Thoracic aorta (tissue), 2 donors: Measurements from ENCODE around the gene CAB39. TPM values are rescaled to one million over a fixed set of nuclear protein-coding genes. Genes with fewer than 3 reads are reported as not detected.

Experiments
- ATAC-seq: fragments of 150-250 bp; one replicate; pipeline ENCODE4 v1.8.0; 2017; ENCODE audit warnings: low read depth; ENCODE audit not compliant: insufficient number of reproducible peaks, low FRiP score
- DNase-seq: peaks from one replicate; pipeline ENCODE4 v3.0.0-alpha.2; 2020; ENCODE audit warnings: low spot score
- H3K27ac ChIP-seq, 2 donors: fragments of 200-600 bp; sonication (generic); 1 replicate in 1 of 2; 2 replicates in 1 of 2; pipeline ENCODE4 v1.5.1; 2016; ENCODE audit warnings: mild to moderate bottlenecking in 2 of 2, moderate library complexity in 2 of 2
- H3K27me3 ChIP-seq: fragments of 200-600 bp; sonication (generic); replicated peaks from 2 replicates; pipeline ENCODE4 v1.6.0; 2016; ENCODE audit warnings: mild to moderate bottlenecking; ENCODE audit not compliant: insufficient read depth
- H3K36me3 ChIP-seq: fragments of 200-600 bp; sonication (generic); one replicate; pipeline ENCODE4 v1.5.1; 2016
- H3K4me1 ChIP-seq, 2 donors: fragments of 200-600 bp; sonication (generic); 1 replicate in 1 of 2; 2 replicates in 1 of 2; pipeline versions ENCODE4 v1.5.1 to v1.6.0; 2016; ENCODE audit warnings: low read depth in 2 of 2, mild to moderate bottlenecking in 1 of 2; ENCODE audit not compliant: control insufficient read depth in 1 of 2
- H3K4me3 ChIP-seq: fragments of 200-600 bp; sonication (generic); 2 replicates; pipeline ENCODE4 v1.5.1; 2016; ENCODE audit warnings: mild to moderate bottlenecking
- H3K9me3 ChIP-seq: fragments of 200-600 bp; sonication (generic); 2 replicates; pipeline ENCODE4 v1.5.1; 2016
- total RNA-seq, 2 donors: library from RNA; depleted of rRNA; stranded (reverse); fragments of >200 nt; gene quantifications; one replicate each; pipeline versions ENCODE4 v1.1.0 to v1.2.3, GENCODE V29; 2016
- TF ChIP-seq, protein P1 (sequence below): fragments of 200-600 bp; sonication (generic); IDR thresholded peaks from one replicate; pipeline ENCODE4 v1.5.1; 2019; ENCODE audit warnings: antibody characterized with exemption

Gene CAB39
- total RNA-seq, 2 donors from 2014 or later: 83.1 to 103 TPM

- ATAC-seq (no peak), DNase-seq (no peak)
- TF ChIP-seq, protein P1, sequence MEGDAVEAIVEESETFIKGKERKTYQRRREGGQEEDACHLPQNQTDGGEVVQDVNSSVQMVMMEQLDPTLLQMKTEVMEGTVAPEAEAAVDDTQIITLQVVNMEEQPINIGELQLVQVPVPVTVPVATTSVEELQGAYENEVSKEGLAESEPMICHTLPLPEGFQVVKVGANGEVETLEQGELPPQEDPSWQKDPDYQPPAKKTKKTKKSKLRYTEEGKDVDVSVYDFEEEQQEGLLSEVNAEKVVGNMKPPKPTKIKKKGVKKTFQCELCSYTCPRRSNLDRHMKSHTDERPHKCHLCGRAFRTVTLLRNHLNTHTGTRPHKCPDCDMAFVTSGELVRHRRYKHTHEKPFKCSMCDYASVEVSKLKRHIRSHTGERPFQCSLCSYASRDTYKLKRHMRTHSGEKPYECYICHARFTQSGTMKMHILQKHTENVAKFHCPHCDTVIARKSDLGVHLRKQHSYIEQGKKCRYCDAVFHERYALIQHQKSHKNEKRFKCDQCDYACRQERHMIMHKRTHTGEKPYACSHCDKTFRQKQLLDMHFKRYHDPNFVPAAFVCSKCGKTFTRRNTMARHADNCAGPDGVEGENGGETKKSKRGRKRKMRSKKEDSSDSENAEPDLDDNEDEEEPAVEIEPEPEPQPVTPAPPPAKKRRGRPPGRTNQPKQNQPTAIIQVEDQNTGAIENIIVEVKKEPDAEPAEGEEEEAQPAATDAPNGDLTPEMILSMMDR: no peak
- H3K9me3 ChIP-seq: no peaks in the 10 kb centered on the region
- no peaks in the 10 kb centered on the region for H3K27me3 ChIP-seq
- no peaks in the 10 kb centered on the region for H3K36me3 ChIP-seq
- peak overlapping the region; percentile 46 for H3K4me3 ChIP-seq
- peak overlapping the region; percentile 52 to 68 for H3K27ac ChIP-seq
- H3K4me1 ChIP-seq: peaks cover 32 to 39% of the 10 kb centered on the region in 2 donors
Observed at GRCh38 chr2:230738391-230738811, 25.8 kb downstream of the CAB39 start.

- H3K27me3 ChIP-seq: no peaks in the 10 kb centered on the region
- H3K4me1 ChIP-seq: peaks cover 27 to 38% of the 10 kb centered on the region in 2 donors
- peak overlapping the region; percentile 52 to 68 for H3K27ac ChIP-seq
- ATAC-seq: no peak
- no peaks in the 10 kb centered on the region for H3K36me3 ChIP-seq
- no peaks in the 10 kb centered on the region for H3K9me3 ChIP-seq
- no peak overlapping the region for H3K4me3 ChIP-seq
- no peak for DNase-seq
- TF ChIP-seq, protein P1: no peak
Observed at GRCh38 chr2:230738924-230739323, 26.3 kb downstream of the CAB39 start.

DNA sequence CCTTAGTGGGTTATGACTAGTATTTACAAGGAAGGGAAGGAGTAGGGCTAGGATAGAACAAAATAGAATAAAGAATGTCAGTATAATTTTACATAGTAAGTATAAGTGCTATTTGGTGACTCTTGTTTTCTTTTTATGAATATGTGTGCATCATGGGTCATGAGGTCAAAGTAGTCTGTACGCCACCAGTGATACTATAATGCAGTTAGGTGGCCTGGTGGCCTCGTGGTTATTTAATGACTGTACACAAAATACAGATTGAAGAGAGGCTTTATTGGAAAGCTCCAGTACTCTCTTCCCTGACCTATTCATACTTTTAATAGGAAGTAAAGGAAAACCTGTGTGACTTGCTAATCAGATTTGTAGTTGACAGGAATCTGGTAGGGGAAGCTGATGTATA, 27.3 kb downstream of the CAB39 start:
- peak overlapping the region in 1 of 2 donors; percentile 68 for H3K27ac ChIP-seq
- H3K4me3 ChIP-seq: no peak overlapping the region
- peaks cover 23 to 38% of the 10 kb centered on the region in 2 donors for H3K4me1 ChIP-seq
- H3K9me3 ChIP-seq: no peaks in the 10 kb centered on the region
- TF ChIP-seq, protein P1: no peak
- H3K36me3 ChIP-seq: no peaks in the 10 kb centered on the region
- ATAC-seq (no peak), DNase-seq (no peak)
- H3K27me3 ChIP-seq: no peaks in the 10 kb centered on the region

- no peak for DNase-seq
- TF ChIP-seq, protein P1: no peak
Observed at GRCh38 chr2:230742781-230743180, 30.1 kb downstream of the CAB39 start.

DNA sequence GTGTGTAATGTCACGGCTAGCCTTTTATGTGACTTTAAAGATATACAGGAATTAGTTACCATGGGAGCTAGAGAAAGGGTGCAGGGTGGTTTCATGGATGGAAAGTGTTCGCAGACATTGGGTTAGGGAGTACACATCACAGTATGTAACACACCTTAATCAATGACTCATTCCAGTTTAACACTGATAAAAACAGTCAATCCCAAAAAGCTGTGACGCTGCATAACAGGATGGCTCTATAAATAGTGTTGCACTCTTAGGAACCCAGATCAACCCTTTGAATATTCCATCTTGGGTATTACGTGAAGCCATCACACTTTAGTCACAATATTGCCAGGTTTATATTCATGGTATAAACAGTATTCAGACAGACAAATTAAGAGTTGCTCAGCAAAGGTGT, 33.6 kb downstream of the CAB39 start:
- H3K4me3 ChIP-seq: no peak overlapping the region
- H3K4me1 ChIP-seq: peaks cover 7 to 8% of the 10 kb centered on the region in 2 donors
- H3K9me3 ChIP-seq: no peaks in the 10 kb centered on the region
- DNase-seq (no peak), ATAC-seq (no peak)
- no peak overlapping the region for H3K27ac ChIP-seq
- TF ChIP-seq, protein P1: no peak
- H3K27me3 ChIP-seq: no peaks in the 10 kb centered on the region
- H3K36me3 ChIP-seq: no peaks in the 10 kb centered on the region

More at GRCh38 chr2:230742781-230743180, 30.1 kb downstream of the CAB39 start:
- Histone ChIP-seq H3K4me3 (no peak overlapping the region), H3K36me3 (no peaks in the 10 kb centered on the region), H3K9me3 (no peaks in the 10 kb centered on the region), H3K27me3 (no peaks in the 10 kb centered on the region), H3K27ac (no peak overlapping the region), H3K4me1 (peaks cover 4 to 22% of the 10 kb centered on the region in 2 donors)
- ATAC-seq: no peak
